ENCODE data around the gene CENPH. TPM values are rescaled to one million over a fixed set of nuclear protein-coding genes. Genes with fewer than 3 reads are reported as not detected.

The CENPH gene
- total RNA-seq, 1 experiment from 2014 or later: 79.0 TPM

DNA sequence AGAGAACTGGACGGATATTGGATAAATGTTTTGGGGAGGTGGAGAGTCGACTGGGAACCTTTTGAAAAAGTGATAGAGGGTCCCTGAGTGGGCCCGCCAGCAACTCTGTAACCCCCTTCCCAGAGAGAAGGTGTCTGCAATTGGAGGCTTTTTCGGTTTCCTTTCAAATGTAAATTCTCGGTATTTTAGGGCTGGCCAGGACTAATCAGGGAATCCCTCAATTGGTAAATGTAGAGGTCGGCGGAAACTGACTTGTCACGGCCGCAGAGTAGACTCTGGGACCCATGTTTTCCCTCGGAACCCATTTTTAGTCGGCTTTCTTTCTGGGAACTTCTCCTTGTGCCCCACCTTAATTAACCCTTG lies 21.9 kb upstream of the CENPH start:
- DNase-seq (ENCODE audit: low spot score) (no peak), ATAC-seq (peak; percentile 2)
- CTCF ChIA-PET: interaction anchor here (1.9 to 2.1 kb wide), 2 partner anchors 74 to 125 kb away, joined by 8 to 22 read pairs; partner anchors contain the start of gene SLC30A5
- peaks cover 49% of the 10 kb centered on the region for H3K36me3 Mint-ChIP-seq
- H3K4me3 Mint-ChIP-seq: peak overlapping the region; percentile 94
- TF ChIP-seq KAT7 (CRISPR knock-in tag; IDR thresholded peaks at IDR 0.05; ENCODE audit: borderline replicate concordance) (0 out of 2 replicates have a peak, but pooled peaks have one; percentile 6), ELF4 (CRISPR knock-in tag; IDR thresholded peaks at IDR 0.05; ENCODE audit: low read depth) (no peak), ATF1 (CRISPR knock-in tag; IDR thresholded peaks at IDR 0.05) (0 out of 2 replicates have a peak, but pooled peaks have one; percentile 16), EMX1 (CRISPR knock-in tag; IDR thresholded peaks at IDR 0.05) (0 out of 2 replicates have a peak, but pooled peaks have one; percentile 21), SOX15 (CRISPR knock-in tag; IDR thresholded peaks at IDR 0.05) (no peak)
- POLR2A ChIA-PET: interaction anchor here (0.8 to 1.6 kb wide), 4 partner anchors 10 to 67 kb away, joined by 3 to 6 read pairs (median 5); partner anchors contain the start of genes CDK7 and CENPH
- H3K27me3 Mint-ChIP-seq (ENCODE audit: low read depth): no peaks in the 10 kb centered on the region
- H3K27ac Mint-ChIP-seq: peak overlapping the region; percentile 94
- peaks cover 30% of the 10 kb centered on the region for H3K4me1 Mint-ChIP-seq
- H3K9me3 Mint-ChIP-seq: no peaks in the 10 kb centered on the region

DNA sequence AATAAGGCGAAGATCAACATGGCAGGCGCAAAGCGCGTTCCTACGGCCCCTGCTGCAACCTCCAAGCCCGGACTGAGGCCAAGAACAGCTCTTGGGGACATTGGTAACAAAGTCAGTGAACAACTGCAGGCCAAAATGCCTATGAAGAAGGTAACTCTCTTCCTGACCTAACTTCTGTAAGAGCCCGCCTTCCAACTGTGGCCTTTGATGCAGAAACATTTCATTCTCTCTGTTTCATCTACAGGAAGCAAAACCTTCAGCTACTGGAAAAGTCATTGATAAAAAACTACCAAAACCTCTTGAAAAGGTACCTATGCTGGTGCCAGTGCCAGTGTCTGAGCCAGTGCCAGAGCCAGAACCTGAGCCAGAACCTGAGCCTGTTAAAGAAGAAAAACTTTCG lies 21.5 kb upstream of the CENPH start:
- TF ChIP-seq GRHL2 (CRISPR knock-in tag; IDR thresholded peaks at IDR 0.05; ENCODE audit: insufficient replicate concordance, severe bottlenecking) (no peak), ZNF416 (CRISPR knock-in tag; IDR thresholded peaks at IDR 0.05) (no peak), JAZF1 (CRISPR knock-in tag; IDR thresholded peaks at IDR 0.05) (no peak), GABPB1 (CRISPR knock-in tag; IDR thresholded peaks at IDR 0.05) (no peak), CREM (CRISPR knock-in tag; IDR thresholded peaks at IDR 0.05) (no peak)
- Mint-ChIP-seq H3K4me3 (peak overlapping the region; percentile 94), H3K36me3 (peaks cover 54% of the 10 kb centered on the region), H3K27me3 (ENCODE audit: low read depth) (no peaks in the 10 kb centered on the region), H3K4me1 (peaks cover 30% of the 10 kb centered on the region), H3K9me3 (no peaks in the 10 kb centered on the region), H3K27ac (peak overlapping the region; percentile 94)
- ChIA-PET CTCF (interaction anchor here (2.1 to 2.8 kb wide), 2 partner anchors 74 to 125 kb away, joined by 8 to 13 read pairs; partner anchors contain the start of gene SLC30A5), POLR2A (interaction anchor here (0.8 kb wide), 1 partner anchor 66 kb away, joined by 3 read pairs; no protein-coding TSS in a partner anchor)
- DNase-seq (ENCODE audit: low spot score) (no peak), ATAC-seq (no peak)

DNA sequence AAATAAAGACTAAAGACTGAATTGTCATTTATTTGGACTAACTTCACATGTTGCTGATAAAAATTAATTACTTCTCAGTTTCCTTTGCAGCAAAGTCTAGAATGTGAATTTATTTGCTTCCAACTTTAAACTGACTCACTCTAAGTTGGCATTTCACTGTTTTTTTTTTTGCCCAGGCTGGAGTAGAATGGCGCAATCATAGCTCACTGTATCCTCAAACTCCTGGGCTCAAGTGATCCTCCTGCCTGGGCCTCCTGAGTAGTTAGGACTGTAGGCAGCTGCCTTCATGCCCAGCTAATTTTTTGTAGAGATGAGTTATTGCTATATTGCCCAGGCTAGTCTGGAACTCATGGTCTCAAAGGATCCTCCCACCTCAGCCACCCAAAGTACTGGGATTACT lies 18.9 kb upstream of the CENPH start:
- H3K36me3 Mint-ChIP-seq: peaks cover 80% of the 10 kb centered on the region
- POLR2A ChIA-PET: no interaction called here
- H3K4me3 Mint-ChIP-seq: no peak overlapping the region
- DNase-seq (ENCODE audit: low spot score) (no peak), ATAC-seq (no peak)
- no peaks in the 10 kb centered on the region for H3K9me3 Mint-ChIP-seq
- no peak overlapping the region for H3K27ac Mint-ChIP-seq
- H3K4me1 Mint-ChIP-seq: peaks cover 30% of the 10 kb centered on the region
- CTCF ChIA-PET: interaction anchor here (2.8 kb wide), 1 partner anchor 77 kb away, joined by 13 read pairs; the partner anchor contains the start of gene SLC30A5
- no peaks in the 10 kb centered on the region for H3K27me3 Mint-ChIP-seq (ENCODE audit: low read depth)
- TF ChIP-seq ETV6 (CRISPR knock-in tag; IDR thresholded peaks at IDR 0.05) (no peak), CBFB (CRISPR knock-in tag; IDR thresholded peaks at IDR 0.05; ENCODE audit: low read depth) (no peak), ZNF423 (CRISPR knock-in tag; IDR thresholded peaks at IDR 0.05) (no peak), ELF4 (CRISPR knock-in tag; IDR thresholded peaks at IDR 0.05; ENCODE audit: low read depth) (no peak), NR3C1 (CRISPR knock-in tag; conservative IDR thresholded peaks at IDR 0.05; ENCODE audit: low read depth) (no peak)
- TF ChIP-seq, protein P1, sequence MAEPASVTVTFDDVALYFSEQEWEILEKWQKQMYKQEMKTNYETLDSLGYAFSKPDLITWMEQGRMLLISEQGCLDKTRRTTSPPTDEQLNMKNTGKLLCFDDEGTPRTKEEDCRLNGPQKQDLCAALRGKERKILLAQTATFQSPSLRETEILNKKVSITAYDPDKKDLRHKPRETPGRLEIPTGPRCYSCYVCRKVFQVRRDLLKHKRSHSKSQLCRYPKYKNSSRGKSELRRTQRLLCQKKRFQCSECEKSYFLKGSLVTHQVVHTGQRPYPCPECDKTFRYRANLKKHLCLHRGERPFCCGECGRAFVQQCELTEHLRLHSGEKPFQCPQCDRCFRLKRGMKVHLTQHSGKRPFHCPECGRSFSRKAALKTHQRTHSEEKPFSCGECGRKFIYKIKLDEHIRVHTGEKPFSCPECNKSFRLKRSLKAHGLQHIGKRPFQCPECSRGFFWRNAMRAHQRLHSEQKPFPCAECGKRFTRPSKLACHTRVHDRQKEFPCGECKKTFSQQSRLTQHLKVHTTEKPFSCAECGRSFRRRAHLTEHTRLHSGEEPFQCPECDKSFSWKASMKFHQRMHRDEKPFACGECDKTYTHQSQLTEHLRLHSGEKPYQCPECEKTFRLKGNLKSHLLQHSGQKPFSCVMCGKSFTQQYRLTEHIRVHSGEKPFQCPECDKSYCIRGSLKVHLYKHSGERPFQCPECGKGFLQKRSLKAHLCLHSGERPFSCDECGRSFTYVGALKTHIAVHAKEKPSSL (CRISPR knock-in tag; conservative IDR thresholded peaks at IDR 0.05): no peak
- TF ChIP-seq, protein P2, sequence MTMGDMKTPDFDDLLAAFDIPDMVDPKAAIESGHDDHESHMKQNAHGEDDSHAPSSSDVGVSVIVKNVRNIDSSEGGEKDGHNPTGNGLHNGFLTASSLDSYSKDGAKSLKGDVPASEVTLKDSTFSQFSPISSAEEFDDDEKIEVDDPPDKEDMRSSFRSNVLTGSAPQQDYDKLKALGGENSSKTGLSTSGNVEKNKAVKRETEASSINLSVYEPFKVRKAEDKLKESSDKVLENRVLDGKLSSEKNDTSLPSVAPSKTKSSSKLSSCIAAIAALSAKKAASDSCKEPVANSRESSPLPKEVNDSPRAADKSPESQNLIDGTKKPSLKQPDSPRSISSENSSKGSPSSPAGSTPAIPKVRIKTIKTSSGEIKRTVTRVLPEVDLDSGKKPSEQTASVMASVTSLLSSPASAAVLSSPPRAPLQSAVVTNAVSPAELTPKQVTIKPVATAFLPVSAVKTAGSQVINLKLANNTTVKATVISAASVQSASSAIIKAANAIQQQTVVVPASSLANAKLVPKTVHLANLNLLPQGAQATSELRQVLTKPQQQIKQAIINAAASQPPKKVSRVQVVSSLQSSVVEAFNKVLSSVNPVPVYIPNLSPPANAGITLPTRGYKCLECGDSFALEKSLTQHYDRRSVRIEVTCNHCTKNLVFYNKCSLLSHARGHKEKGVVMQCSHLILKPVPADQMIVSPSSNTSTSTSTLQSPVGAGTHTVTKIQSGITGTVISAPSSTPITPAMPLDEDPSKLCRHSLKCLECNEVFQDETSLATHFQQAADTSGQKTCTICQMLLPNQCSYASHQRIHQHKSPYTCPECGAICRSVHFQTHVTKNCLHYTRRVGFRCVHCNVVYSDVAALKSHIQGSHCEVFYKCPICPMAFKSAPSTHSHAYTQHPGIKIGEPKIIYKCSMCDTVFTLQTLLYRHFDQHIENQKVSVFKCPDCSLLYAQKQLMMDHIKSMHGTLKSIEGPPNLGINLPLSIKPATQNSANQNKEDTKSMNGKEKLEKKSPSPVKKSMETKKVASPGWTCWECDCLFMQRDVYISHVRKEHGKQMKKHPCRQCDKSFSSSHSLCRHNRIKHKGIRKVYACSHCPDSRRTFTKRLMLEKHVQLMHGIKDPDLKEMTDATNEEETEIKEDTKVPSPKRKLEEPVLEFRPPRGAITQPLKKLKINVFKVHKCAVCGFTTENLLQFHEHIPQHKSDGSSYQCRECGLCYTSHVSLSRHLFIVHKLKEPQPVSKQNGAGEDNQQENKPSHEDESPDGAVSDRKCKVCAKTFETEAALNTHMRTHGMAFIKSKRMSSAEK (CRISPR knock-in tag; IDR thresholded peaks at IDR 0.05; ENCODE audit: borderline replicate concordance): no peak
- TF ChIP-seq, protein P3, sequence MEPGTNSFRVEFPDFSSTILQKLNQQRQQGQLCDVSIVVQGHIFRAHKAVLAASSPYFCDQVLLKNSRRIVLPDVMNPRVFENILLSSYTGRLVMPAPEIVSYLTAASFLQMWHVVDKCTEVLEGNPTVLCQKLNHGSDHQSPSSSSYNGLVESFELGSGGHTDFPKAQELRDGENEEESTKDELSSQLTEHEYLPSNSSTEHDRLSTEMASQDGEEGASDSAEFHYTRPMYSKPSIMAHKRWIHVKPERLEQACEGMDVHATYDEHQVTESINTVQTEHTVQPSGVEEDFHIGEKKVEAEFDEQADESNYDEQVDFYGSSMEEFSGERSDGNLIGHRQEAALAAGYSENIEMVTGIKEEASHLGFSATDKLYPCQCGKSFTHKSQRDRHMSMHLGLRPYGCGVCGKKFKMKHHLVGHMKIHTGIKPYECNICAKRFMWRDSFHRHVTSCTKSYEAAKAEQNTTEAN (CRISPR knock-in tag; IDR thresholded peaks at IDR 0.05): no peak
- TF ChIP-seq, protein P4, sequence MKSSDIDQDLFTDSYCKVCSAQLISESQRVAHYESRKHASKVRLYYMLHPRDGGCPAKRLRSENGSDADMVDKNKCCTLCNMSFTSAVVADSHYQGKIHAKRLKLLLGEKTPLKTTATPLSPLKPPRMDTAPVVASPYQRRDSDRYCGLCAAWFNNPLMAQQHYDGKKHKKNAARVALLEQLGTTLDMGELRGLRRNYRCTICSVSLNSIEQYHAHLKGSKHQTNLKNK (CRISPR knock-in tag; IDR thresholded peaks at IDR 0.05): no peak
- TF ChIP-seq, protein P5, sequence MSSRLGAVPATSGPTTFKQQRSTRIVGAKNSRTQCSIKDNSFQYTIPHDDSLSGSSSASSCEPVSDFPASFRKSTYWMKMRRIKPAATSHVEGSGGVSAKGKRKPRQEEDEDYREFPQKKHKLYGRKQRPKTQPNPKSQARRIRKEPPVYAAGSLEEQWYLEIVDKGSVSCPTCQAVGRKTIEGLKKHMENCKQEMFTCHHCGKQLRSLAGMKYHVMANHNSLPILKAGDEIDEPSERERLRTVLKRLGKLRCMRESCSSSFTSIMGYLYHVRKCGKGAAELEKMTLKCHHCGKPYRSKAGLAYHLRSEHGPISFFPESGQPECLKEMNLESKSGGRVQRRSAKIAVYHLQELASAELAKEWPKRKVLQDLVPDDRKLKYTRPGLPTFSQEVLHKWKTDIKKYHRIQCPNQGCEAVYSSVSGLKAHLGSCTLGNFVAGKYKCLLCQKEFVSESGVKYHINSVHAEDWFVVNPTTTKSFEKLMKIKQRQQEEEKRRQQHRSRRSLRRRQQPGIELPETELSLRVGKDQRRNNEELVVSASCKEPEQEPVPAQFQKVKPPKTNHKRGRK (CRISPR knock-in tag; IDR thresholded peaks at IDR 0.05; ENCODE audit: borderline replicate concordance): no peak

All from WTC11 (cell line).